ENCODE data around the gene TSHZ2.
"Not testable (repeated sequence)": the region's sequence is repeated elsewhere in the genome, so short reads cannot be mapped to it uniquely, and the experiment has no call there.

Gene TSHZ2

DNA sequence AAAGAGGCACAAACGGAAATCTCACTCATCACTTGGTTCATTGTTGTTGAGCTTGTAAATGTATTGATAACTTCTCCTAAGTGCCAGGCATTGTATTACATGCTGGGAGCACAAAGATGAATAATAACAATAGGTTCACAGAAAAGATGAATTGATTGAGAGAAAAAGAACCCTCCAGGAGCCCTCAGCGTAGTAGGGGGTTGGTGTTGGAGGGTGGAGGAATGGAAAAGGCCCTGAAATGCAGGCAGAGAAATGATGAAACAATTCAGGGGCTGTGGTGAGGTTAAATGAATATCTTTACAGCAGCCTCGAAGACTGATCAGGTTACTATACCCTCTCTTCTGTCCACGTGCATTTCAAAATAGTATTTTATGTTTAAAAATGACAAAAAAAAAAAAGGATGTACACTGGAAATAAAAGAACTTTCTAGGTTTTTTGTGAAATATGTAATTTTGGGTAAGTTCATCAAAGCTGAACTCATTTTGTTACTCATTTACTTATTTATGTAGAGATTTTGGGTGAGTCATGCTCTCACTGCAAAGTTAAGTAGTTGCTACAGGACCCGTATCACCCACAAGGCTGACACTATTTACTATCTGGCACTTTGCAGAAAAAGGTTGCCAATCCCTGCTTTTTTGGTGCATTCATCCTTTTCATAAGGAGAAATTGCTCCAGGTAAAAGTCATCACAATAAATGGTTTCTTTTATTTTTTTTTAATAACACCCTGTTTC lies 344.2 kb downstream of the TSHZ2 start:
- peak; percentile 45 for DNase-seq (ENCODE audit: low spot score)

DNA sequence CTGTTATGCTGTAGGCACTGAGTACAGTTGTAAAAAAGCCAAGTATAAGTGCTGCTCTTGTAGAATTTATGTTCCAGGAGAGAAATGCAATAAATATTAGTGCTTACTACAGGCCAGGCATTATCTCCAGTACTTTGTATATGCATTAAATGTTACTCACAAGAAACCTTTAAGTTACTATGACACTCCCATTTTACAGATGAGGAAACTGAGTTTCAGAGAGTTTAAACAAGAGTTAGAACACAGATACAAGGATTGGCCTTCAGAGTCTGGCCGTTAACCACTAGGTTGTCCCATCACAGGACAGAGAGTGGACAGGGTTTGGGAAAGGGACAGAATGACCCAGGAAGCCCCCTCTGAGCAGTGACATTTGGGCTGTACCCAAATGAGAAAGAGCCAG lies 347.0 kb downstream of the TSHZ2 start:
- DNase-seq (ENCODE audit: low spot score), result no peak

GRCh38 chr20:53319716-53320115 lies 347.6 kb downstream of the TSHZ2 start:
- DNase-seq (ENCODE audit: low spot score), result no peak

- DNase-seq (ENCODE audit: low spot score), result no peak
These were observed 348.5 kb downstream of the TSHZ2 start for GRCh38 chr20:53320701-53321100.

DNA sequence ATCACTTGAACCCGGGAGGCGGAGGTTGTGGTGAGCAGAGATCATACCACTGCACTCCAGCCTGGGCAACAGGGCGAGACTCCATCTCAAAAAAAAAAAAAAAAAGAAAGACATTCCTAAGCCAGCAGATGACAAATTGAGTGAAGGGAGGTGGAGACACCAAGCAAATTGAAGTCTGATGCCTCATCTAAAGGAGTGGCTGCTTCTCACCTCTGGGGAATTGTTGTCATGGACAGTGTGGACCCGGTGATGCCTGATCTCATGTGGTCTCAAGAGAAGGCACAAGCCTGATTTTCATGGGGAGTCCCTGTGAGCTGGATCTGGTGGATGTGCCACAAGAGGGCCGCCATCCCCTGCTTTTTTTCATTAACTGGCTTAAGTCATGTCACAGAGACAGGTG lies 349.4 kb downstream of the TSHZ2 start:
- no peak for DNase-seq (ENCODE audit: low spot score)

GRCh38 chr20:53322651-53323050 lies 350.5 kb downstream of the TSHZ2 start:
- DNase-seq (ENCODE audit: low spot score), result no peak

- not testable (repeated sequence) for DNase-seq (ENCODE audit: low spot score)
These were observed 351.3 kb downstream of the TSHZ2 start for GRCh38 chr20:53323460-53323859.

DNA sequence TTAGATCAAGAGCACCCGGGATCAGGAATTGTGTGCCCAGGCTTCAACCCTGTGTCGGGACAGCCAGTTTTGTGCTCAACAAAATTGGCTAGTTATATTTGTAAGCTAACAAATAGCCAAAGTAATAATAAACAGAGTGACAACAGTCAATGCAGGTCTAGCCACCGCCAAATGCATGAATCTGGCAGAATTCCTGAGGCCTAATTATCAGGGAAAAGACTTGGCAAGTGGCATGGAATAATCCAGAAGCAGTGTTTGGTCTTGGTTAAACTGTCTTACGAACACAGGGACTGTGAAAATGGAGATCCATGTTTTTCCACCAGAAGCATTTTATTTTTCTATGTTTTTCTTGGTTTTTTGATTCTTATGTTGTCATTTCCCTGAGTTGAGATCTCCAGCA lies 352.7 kb downstream of the TSHZ2 start:
- DNase-seq (ENCODE audit: low spot score), result no peak

DNA sequence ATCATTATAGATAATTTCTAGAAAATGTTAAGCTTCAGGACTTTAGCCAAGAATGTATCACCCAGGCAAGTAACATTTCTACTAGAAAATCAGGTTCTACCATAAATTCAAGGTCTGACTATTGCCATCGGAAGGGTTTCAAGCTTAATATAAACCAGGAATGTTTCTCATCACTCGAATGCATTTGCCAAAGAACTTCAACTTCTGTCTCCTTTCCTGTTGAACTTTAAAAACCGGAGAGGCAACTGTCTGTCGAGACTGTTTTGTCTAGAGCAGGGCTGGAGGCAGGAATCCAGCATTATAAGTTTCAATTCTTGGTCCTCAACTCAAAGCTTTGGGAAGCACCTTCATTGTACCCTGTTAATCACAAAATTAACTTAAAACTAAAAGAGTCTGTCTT lies 356.8 kb downstream of the TSHZ2 start:
- no peak for DNase-seq (ENCODE audit: low spot score)

GRCh38 chr20:53329781-53330180 lies 357.6 kb downstream of the TSHZ2 start:
- no peak for DNase-seq (ENCODE audit: low spot score)

DNA sequence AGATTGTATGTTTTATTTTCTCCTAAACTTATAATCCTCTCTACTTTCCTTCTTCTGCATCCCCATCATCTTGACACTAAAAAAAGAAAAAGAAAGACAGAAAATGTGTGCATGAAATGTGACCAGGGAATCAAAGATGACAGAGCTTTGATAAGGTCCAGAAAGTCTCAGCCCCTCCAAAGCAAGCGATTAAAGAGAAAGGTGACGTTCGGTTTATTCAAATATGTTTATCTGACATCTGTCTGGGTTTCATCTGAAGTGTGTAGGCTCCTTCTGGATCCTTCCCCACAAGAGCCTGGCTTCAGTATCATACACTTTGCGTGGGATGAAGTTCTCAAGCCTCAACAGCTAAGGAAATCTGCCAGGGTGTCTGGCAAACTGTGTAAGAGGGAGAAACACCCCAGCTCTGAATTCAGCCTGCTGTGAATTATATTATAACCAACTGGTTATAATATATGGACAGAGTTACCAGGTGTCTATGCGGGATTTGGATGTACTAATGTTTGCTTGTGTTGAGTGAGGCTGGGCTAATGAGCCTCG lies 358.5 kb downstream of the TSHZ2 start:
- no peak for DNase-seq (ENCODE audit: low spot score)

DNA sequence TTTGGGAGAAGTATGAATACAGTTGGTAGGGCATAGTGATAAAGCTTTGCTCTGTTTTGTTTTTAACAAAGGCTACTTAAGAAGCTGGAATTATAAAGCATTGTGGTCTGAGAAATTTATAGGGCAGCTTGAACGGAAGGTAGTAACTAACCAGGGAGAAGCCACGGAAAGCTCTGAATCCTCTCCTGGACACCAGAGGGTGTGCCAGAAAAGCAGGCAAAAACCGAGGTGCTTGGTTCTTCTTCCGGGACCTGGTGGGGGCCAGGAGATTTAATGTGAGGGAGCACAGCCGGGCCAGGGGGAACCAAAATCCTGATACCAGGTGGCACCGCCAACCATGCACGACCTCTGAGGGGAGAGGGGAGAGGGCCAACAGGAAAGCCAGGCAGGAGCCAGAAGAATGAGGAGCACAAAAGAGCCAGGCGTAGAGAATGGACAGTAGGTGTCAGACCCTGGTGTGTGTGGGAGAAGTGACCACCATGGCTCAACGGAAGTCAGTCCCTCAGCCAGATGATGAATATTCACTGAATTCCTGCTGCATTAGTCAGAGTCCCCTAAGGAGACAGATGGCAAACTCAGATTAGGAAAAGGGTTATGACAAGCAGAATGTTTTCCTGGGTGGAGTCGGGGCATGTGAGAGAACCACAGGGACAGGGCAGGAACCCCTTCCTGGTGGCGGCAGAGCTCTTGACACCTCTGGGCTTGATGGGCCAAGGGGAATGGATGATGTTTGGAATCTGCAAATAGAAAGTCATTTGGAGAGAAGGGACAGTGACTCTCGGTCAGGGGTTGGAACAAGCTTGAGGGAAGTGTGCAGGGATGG lies 359.2 kb downstream of the TSHZ2 start:
- DNase-seq (ENCODE audit: low spot score), result peak; percentile 82

GRCh38 chr20:53332022-53332837 lies 360.1 kb downstream of the TSHZ2 start:
- no peak for DNase-seq (ENCODE audit: low spot score)

GRCh38 chr20:53334861-53335260 lies 362.7 kb downstream of the TSHZ2 start:
- no peak for DNase-seq (ENCODE audit: low spot score)

DNA sequence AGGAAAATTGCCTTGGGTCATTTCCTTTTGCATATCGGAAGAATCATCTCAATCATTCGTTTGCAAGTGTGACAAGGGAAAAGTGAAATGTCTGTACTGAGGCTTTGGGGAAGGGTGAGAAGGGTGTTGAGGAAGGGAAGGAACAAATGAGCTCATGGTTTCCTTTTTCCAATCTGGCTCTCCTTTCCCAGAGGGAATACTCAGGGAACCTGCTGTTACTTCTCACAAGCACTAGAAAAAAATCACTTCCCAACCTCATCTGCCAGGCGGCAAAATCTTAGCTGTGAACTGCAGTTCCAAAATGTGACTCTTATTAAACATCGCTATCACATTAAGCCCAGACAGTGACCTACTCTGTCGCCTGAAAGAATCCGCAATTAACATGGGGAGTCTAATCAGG lies 363.4 kb downstream of the TSHZ2 start:
- no peak for DNase-seq (ENCODE audit: low spot score)

- no peak for DNase-seq (ENCODE audit: low spot score)
These were observed 364.7 kb downstream of the TSHZ2 start for GRCh38 chr20:53336892-53337291.

GRCh38 chr20:53337390-53338101 lies 365.4 kb downstream of the TSHZ2 start:
- peak; percentile 76 for DNase-seq (ENCODE audit: low spot score)

- no peak for DNase-seq (ENCODE audit: low spot score)
These were observed 366.6 kb downstream of the TSHZ2 start for GRCh38 chr20:53338716-53339115.

- no peak for DNase-seq (ENCODE audit: low spot score)
These were observed 370.3 kb downstream of the TSHZ2 start for GRCh38 chr20:53342429-53342828.

DNA sequence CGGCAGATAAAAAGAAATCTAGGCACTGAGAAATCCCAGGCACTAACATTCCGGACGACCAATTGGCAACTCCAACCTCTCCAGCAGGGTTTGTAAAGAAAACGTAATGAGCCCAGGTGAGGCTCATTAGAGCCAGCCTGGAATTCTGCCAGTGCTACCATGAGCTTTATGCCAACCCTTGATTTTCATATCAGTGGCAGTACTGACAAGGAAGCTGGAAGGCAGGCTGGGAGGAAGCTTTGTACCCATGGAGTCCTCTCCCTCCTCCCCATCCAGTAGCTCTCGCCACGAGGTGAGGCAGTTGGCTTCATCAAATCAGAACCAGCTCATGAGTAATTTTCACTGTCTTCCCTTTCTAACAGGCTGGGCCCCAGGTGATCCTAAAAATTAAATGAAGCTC lies 371.3 kb downstream of the TSHZ2 start:
- DNase-seq (ENCODE audit: low spot score), result no peak

- no peak for DNase-seq (ENCODE audit: low spot score)
These were observed 372.7 kb downstream of the TSHZ2 start for GRCh38 chr20:53344891-53345290.

Measured in kidney tubule cell (primary cell).